A549 (cell line): ENCODE data around the gene KLHL36. TPM values are rescaled to one million over a fixed set of nuclear protein-coding genes. Genes with fewer than 3 reads are reported as not detected.

Source experiments
- ATAC-seq, 2 experiments: fragments of 200-7000 bp in 1 of 2; fragments of >200 bp in 1 of 2; cut with Nextera tagmentation in 1 of 2; cut with Tn5 transposase in 1 of 2; 3 replicates each; pipeline versions ENCODE4 v1.8.0 to v1.9.1; 2018 to 2020; ENCODE audit warnings: mild to moderate bottlenecking in 1 of 2, moderate library complexity in 1 of 2
- CTCF ChIA-PET: fragments of 300-600 bp; sonication (Branson Sonifier 250); formaldehyde crosslinking; extraction: SDS; loops from one replicate; lab custom pipeline; 2021; ENCODE audit warnings: antibody characterized with exemption, inconsistent platforms; lab: Yijun Ruan, JAX
- POLR2A ChIA-PET: fragments of 350-600 bp; formaldehyde crosslinking; extraction: SDS; loops from one replicate; lab custom pipeline; 2021; ENCODE audit warnings: antibody characterized with exemption, inconsistent platforms; lab: Yijun Ruan, JAX
- DNase-seq, 2 experiments: peaks; one replicate each; pipeline versions ENCODE4 v3.0.0 to v3.0.0-alpha.2; 2011 to 2016; ENCODE audit warnings: low read depth in 1 of 2, low spot score in 1 of 2
- FAIRE-seq: peaks from 2 replicates; lab custom pipeline; 2011; peaks lifted over from hg19 to GRCh38; lab: Jason Lieb, UNC
- H3K27ac ChIP-seq, 2 experiments: fragments of >200 bp; sonication (Bioruptor Twin); formaldehyde crosslinking; 3 replicates each; pipeline ENCODE4 v1.5.1; 2016 to 2017
- H3K4me1 ChIP-seq: fragments of >200 bp; sonication (Bioruptor Twin); formaldehyde crosslinking; 3 replicates; pipeline ENCODE4 v1.6.1; 2016
- H3K4me2 ChIP-seq: fragments of >200 bp; sonication (Bioruptor Twin); formaldehyde crosslinking; 3 replicates; pipeline ENCODE4 v1.6.1; 2016
- H3K4me3 ChIP-seq: fragments of >200 bp; sonication (Bioruptor Twin); formaldehyde crosslinking; 3 replicates; pipeline ENCODE4 v1.5.1; 2016
- H3K9me3 ChIP-seq: fragments of >200 bp; sonication (Bioruptor Twin); formaldehyde crosslinking; 3 replicates; pipeline ENCODE4 v1.6.1; 2016
- CEBPB ChIP-seq, 2 experiments: fragments of >200 bp in 1 of 2; sonication (Bioruptor Twin) in 1 of 2; formaldehyde crosslinking in 1 of 2; IDR thresholded peaks; 2 replicates each; pipeline ENCODE4 v1.6.1; 2012 to 2016
- CHD4 ChIP-seq: fragments of 200-600 bp; sonication (generic); IDR thresholded peaks from 2 replicates; pipeline ENCODE4 v1.6.1; 2016; ENCODE audit warnings: antibody characterized with exemption, mild to moderate bottlenecking, borderline replicate concordance
- EP300 ChIP-seq, 2 experiments: fragments of >200 bp; sonication (Bioruptor Twin); formaldehyde crosslinking; IDR thresholded peaks; 2 replicates in 1 of 2; 3 replicates in 1 of 2; pipeline ENCODE4 v1.6.1; 2016 to 2017
- ESRRA ChIP-seq: fragments of 150-350 bp; IDR thresholded peaks from 2 replicates; pipeline ENCODE4 v1.6.1; 2014; ENCODE audit warnings: mild to moderate bottlenecking, low read length, borderline replicate concordance
- FOSL2 ChIP-seq, 2 experiments: fragments of 450-650 bp in 1 of 2; fragments of >200 bp in 1 of 2; sonication (Bioruptor Twin) in 1 of 2; formaldehyde crosslinking; IDR thresholded peaks; 2 replicates each; pipeline versions ENCODE4 v1.5.0 to v1.6.1; 2016 to 2020; ENCODE audit warnings: mild to moderate bottlenecking in 1 of 2, moderate library complexity in 1 of 2
- FOXS1 ChIP-seq: fragments of 250-450 bp; sonication (Bioruptor Pico); IDR thresholded peaks from 2 replicates; pipeline ENCODE4 v1.5.0; 2020; ENCODE audit warnings: mild to moderate bottlenecking, moderate library complexity
- HDAC2 ChIP-seq: fragments of 200-600 bp; sonication (generic); IDR thresholded peaks from 2 replicates; pipeline ENCODE4 v1.6.1; 2016
- HOXA7 ChIP-seq: fragments of 250-450 bp; sonication (Bioruptor Pico); IDR thresholded peaks from 2 replicates; pipeline ENCODE4 v1.5.0; 2020; ENCODE audit warnings: mild to moderate bottlenecking, moderate library complexity
- JUN ChIP-seq, 2 experiments: fragments of >200 bp; sonication (Bioruptor Twin); formaldehyde crosslinking; IDR thresholded peaks; 2 replicates in 1 of 2; 3 replicates in 1 of 2; pipeline ENCODE4 v1.6.1; 2016 to 2017
- JUNB ChIP-seq: fragments of >200 bp; sonication (Bioruptor Twin); formaldehyde crosslinking; IDR thresholded peaks from 2 replicates; pipeline ENCODE4 v1.6.1; 2016
- NFE2L2 ChIP-seq: fragments of 150-350 bp; conservative IDR thresholded peaks from 2 replicates; pipeline ENCODE4 v1.6.1; 2014; ENCODE audit warnings: low read length
- PHF8 ChIP-seq: fragments of 200-600 bp; sonication (generic); IDR thresholded peaks from 2 replicates; pipeline ENCODE4 v1.6.1; 2016; ENCODE audit warnings: low read depth, mild to moderate bottlenecking, antibody characterized with exemption, moderate library complexity, borderline replicate concordance
- RNF2 ChIP-seq: fragments of 200-600 bp; sonication (generic); IDR thresholded peaks from 2 replicates; pipeline ENCODE4 v1.6.1; 2016; ENCODE audit warnings: low read depth, mild to moderate bottlenecking, antibody characterized with exemption, moderate library complexity, borderline replicate concordance
- TP53 ChIP-seq: fragments of 250-450 bp; sonication (Bioruptor Pico); IDR thresholded peaks from 2 replicates; pipeline ENCODE4 v1.5.0; 2021; ENCODE audit warnings: mild to moderate bottlenecking, moderate library complexity
- ZNF302 ChIP-seq: fragments of 250-450 bp; sonication (Bioruptor Pico); IDR thresholded peaks from 2 replicates; pipeline ENCODE4 v1.9.0; 2021; ENCODE audit warnings: inconsistent platforms, mild to moderate bottlenecking, moderate library complexity
- WGBS: methylation state at CpG from one replicate; pipeline ENCODE4 v1.1.6; 2017; ENCODE audit errors: missing lambda C conversion rate; 5-methylcytosine and 5-hydroxymethylcytosine counted together
- polyA minus RNA-seq: library from RNA; depleted of rRNA, polyadenylated mRNA; stranded (reverse); fragments of >200 nt; gene quantifications from 2 replicates; pipeline ENCODE4 v1.2.3, GENCODE V29; 2011; rRNA and poly(A)+ RNA removed
- polyA plus RNA-seq, 4 experiments: library from polyadenylated mRNA; depleted of rRNA in 3 of 4; stranded (reverse); fragments of >200 nt; fragmentation: RNase III in 1 of 4; extraction: RNeasy Plus Mini Kit Qiagen cat#74134 plus additional on column Dnase treatment in 1 of 4; gene quantifications; 2 replicates in 3 of 4; 3 replicates in 1 of 4; pipeline ENCODE4 v1.2.3, GENCODE V29; 2011 to 2017
- TF ChIP-seq, protein P1 (sequence below): IDR thresholded peaks from 2 replicates; pipeline ENCODE4 v1.6.1; 2012
- TF ChIP-seq, protein P2 (sequence below): IDR thresholded peaks from 2 replicates; pipeline ENCODE4 v1.6.1; 2012; ENCODE audit warnings: low read depth, borderline replicate concordance
- TF ChIP-seq, protein P3 (sequence below): IDR thresholded peaks from 2 replicates; pipeline ENCODE4 v1.6.1; 2012

The KLHL36 gene
- 21.0 and 22.3 TPM in 2 replicates for polyA plus RNA-seq (2011; rRNA removed)
- polyA plus RNA-seq (2012; cell fraction: cytosol; rRNA removed) = 27.9 and 38.4 TPM in 2 replicates
- polyA plus RNA-seq (2012; cell fraction: nucleus; rRNA removed) = 58.4 and 88.0 TPM in 2 replicates
- polyA plus RNA-seq (2017; fragmentation: RNase III; extraction: RNeasy Plus Mini Kit Qiagen cat#74134 plus additional on column Dnase treatment) = 19.1 to 21.4 TPM (median 20.0 TPM) in 3 replicates
- 35.3 and 35.8 TPM in 2 replicates for polyA minus RNA-seq

DNA sequence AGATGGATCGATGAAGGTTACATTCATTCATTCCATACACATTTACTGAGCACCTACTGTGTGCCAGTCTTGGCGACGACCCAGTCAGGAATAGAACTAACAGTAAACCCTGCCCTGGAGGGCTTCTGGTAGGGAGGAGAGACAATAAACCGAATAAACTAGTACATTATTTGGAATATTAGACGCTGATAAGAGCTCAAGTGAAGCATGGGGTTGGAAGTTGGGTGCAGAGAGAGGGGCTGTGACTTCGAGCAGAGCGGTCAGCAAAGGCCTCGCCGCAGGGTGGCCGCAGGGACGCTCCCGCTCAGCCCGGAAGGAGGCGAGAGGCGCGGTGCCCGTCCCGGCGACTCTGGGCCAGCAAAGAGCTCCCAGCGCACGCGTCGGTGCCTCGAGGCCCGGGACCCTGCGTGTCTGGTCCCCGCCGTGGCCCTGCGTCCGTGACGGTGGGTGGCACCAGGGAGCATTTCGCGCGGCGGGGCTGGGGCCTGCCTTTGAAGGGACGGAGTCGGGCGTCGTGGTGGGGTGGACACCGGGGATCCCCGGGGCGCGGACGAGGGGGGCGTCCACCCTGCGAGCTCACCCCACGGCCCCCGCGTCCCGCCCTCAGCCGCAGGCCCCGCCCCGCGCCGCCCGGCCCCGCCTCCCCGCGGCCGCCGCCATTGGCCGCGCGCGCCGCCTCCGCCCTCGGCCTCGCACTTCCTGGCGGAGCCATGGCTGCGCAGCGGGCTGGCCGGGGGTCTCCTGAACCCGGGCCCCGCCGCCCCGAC, at the start of gene KLHL36:
KLHL36 (plus strand) TSS at position 684 of the 767 bp plus-strand sequence. CDS start 2,357 bp downstream, outside the sequence.
- CTCF ChIA-PET = interaction anchor here (0.7 to 4.7 kb wide), 8 partner anchors 12 to 323 kb away, joined by 3 to 20 read pairs (median 4); no protein-coding TSS in a partner anchor

DNA sequence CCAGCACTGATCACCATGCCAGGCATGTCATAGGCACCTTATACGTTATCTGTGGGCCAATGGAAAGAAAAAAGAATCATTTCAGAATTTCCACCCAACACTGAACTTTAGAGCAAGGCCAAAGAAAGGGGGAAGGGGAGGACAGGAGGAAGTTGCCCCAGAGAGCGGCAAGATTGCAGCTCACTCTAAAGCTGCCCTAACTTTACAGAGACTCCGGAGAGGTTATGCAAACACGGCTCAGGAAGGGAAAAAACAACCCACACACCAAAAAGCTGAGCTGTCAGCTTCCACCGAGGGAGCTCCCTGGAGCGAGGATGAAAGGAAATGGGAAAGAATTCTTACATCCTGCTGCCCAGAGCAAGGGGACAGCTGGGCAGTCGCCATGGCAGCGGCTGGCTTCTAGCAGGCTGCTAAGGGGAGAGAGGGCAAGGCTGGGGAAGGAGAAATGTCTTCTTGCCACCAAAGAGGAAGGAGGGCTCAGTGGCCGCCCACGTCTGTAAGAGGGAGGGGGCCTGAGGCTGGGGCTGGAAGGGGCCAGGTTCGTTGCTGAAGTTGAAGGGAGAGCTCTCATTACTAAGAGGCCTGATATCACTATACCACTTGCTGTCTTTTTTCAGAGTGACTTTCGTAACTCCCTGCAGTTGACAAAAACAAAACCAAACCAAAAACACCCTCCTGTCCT, 48.6 kb upstream of the KLHL36 start:
- FAIRE-seq (no peak), ATAC-seq (peak in 1 of 2 experiments; percentile 26; a peak in 3 of 6 replicates), DNase-seq (peak in 1 of 2 experiments; percentile 46)
- TF ChIP-seq CEBPB (IDR thresholded peaks at IDR 0.05) (peak in 1 of 2 experiments; percentile 44; a peak in 1 of 4 replicates), JUNB (no peak)
- TF ChIP-seq, protein P1, sequence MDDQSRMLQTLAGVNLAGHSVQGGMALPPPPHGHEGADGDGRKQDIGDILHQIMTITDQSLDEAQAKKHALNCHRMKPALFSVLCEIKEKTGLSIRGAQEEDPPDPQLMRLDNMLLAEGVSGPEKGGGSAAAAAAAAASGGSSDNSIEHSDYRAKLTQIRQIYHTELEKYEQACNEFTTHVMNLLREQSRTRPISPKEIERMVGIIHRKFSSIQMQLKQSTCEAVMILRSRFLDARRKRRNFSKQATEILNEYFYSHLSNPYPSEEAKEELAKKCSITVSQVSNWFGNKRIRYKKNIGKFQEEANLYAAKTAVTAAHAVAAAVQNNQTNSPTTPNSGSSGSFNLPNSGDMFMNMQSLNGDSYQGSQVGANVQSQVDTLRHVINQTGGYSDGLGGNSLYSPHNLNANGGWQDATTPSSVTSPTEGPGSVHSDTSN = no peak
- Histone ChIP-seq H3K9me3 (no peaks in the 10 kb centered on the region), H3K4me3 (no peak overlapping the region), H3K4me1 (peaks cover 68% of the 10 kb centered on the region), H3K27ac (peak overlapping the region; percentile 84 to 95), H3K4me2 (peak overlapping the region; percentile 92)
- CTCF ChIA-PET = interaction anchor here (0.8 to 2.5 kb wide), 7 partner anchors 10 to 155 kb away, joined by 3 to 16 read pairs (median 5); no protein-coding TSS in a partner anchor
- POLR2A ChIA-PET = interaction anchor here (1.6 kb wide), 1 partner anchor 19 kb away, joined by 10 read pairs; no protein-coding TSS in a partner anchor
- 18% methylated on average over 12 of the region's 12 CpGs for WGBS

More for the DNA sequence above, at the start of gene KLHL36:
- WGBS = 21% methylated on average over 22 of the region's 77 CpGs
- DNase-seq (peak; percentile 46 to 82), FAIRE-seq (no peak)
- H3K9me3 ChIP-seq = no peaks in the 10 kb centered on the region
- peak within 1 kb of the TSS; percentile 92 for H3K4me3 ChIP-seq
- TF ChIP-seq EP300 (IDR thresholded peaks at IDR 0.05) (no peak), FOSL2 (IDR thresholded peaks at IDR 0.05) (no peak), FOSL2 (CRISPR knock-in tag; IDR thresholded peaks at IDR 0.05) (no peak), PHF8 (peak; percentile 56; the same call in 1 of the 2 replicates), FOXS1 (CRISPR knock-in tag) (no peak), ZNF302 (CRISPR knock-in tag) (no peak), RNF2 (no peak), HOXA7 (CRISPR knock-in tag) (no peak), TP53 (no peak), CHD4 (no peak; the same call in 1 of the 2 replicates), JUN (IDR thresholded peaks at IDR 0.05) (peak in 1 of 2 experiments; percentile 63; a peak in 2 of 5 replicates), HDAC2 (0 out of 2 replicates have a peak, but pooled peaks have one; percentile 27), JUNB (no peak), ESRRA (no peak), NFE2L2 (no peak)
- TF ChIP-seq, protein P2, sequence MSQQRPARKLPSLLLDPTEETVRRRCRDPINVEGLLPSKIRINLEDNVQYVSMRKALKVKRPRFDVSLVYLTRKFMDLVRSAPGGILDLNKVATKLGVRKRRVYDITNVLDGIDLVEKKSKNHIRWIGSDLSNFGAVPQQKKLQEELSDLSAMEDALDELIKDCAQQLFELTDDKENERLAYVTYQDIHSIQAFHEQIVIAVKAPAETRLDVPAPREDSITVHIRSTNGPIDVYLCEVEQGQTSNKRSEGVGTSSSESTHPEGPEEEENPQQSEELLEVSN = peak; percentile 95
- TF ChIP-seq, protein P3, sequence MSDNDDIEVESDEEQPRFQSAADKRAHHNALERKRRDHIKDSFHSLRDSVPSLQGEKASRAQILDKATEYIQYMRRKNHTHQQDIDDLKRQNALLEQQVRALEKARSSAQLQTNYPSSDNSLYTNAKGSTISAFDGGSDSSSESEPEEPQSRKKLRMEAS = peak; percentile 92
- TF ChIP-seq, all 56 proteins: peak for 5
- peak; percentile 82 to 91 for ATAC-seq
- Histone ChIP-seq H3K27ac (peak within 1 kb of the TSS; percentile 90 to 99), H3K4me1 (peaks cover 23% of the 10 kb centered on the region; the same call in 2 of the 3 replicates), H3K4me2 (peak within 1 kb of the TSS; percentile 99)
- POLR2A ChIA-PET = interaction anchor here (1.3 kb wide), 1 partner anchor 15 kb away, joined by 5 read pairs; no protein-coding TSS in a partner anchor
